Prostate gland (tissue), 2 donors: Measurements from ENCODE around the gene ACOX1. TPM values are rescaled to one million over a fixed set of nuclear protein-coding genes. Genes with fewer than 3 reads are reported as not detected.

ENCODE experiments used
- DNase-seq: peaks from one replicate; pipeline ENCODE4 v3.0.0-alpha.2; 2019; ENCODE audit warnings: low spot score
- H3K27ac ChIP-seq, 2 donors: fragments of 200-600 bp; sonication (generic); 2 replicates each; pipeline ENCODE4 v1.5.1; 2017 to 2019
- H3K27me3 ChIP-seq: fragments of 200-600 bp; sonication (generic); replicated peaks from 2 replicates; pipeline ENCODE4 v1.5.1; 2019; ENCODE audit not compliant: insufficient read depth
- H3K36me3 ChIP-seq, 2 donors: fragments of 200-600 bp; sonication (generic); 1 replicate in 1 of 2; 2 replicates in 1 of 2; pipeline versions ENCODE4 v1.5.1 to v1.8.1; 2017 to 2019
- H3K4me1 ChIP-seq: fragments of 200-600 bp; sonication (generic); replicated peaks from 2 replicates; pipeline ENCODE4 v1.5.1; 2019
- H3K4me3 ChIP-seq, 2 donors: fragments of 200-600 bp; sonication (generic); 2 replicates each; pipeline ENCODE4 v1.5.1; 2017 to 2019
- H3K9me3 ChIP-seq: fragments of 200-600 bp; sonication (generic); 2 replicates; pipeline ENCODE4 v1.5.1; 2017
- CTCF ChIP-seq, 4 experiments: fragments of 200-600 bp in 2 of 4; fragments of 450-650 bp in 2 of 4; sonication (generic) in 2 of 4; IDR thresholded peaks; 1 replicate in 3 of 4; 2 replicates in 1 of 4; pipeline ENCODE4 v1.5.1; 2016 to 2019; ENCODE audit warnings: antibody characterized with exemption in 4 of 4, mild to moderate bottlenecking in 2 of 4, moderate library complexity in 2 of 4
- POLR2A ChIP-seq: fragments of 450-650 bp; IDR thresholded peaks from one replicate; pipeline ENCODE4 v1.6.1; 2016; ENCODE audit warnings: antibody characterized with exemption, mild to moderate bottlenecking
- POLR2AphosphoS5 ChIP-seq: sonication (generic); formaldehyde crosslinking; IDR thresholded peaks from one replicate; pipeline ENCODE4 v1.6.1; 2017; ENCODE audit warnings: antibody characterized with exemption
- WGBS: methylation state at CpG from one replicate; pipeline ENCODE4 v1.1.5; 2018; 5-methylcytosine and 5-hydroxymethylcytosine counted together
- intact Hi-C: fragments of 100-400 bp; cut with DNase I; formaldehyde crosslinking; loops from one replicate; pipeline ENCODE4 v1.14.2; 2022
- total RNA-seq, 2 donors: library from RNA; depleted of rRNA; stranded (reverse); fragments of >200 nt; gene quantifications; one replicate each; pipeline ENCODE4 v1.1.0, GENCODE V29; 2016

Gene ACOX1
- total RNA-seq, 2 donors from 2014 or later: 75.5 to 79.0 TPM

GRCh38 chr17:75921596-75921995 lies 57.4 kb downstream of the ACOX1 start:
- DNase-seq: no peak
- Histone ChIP-seq H3K36me3 (no peaks in the 10 kb centered on the region), H3K4me3 (no peak overlapping the region), H3K27ac (no peak overlapping the region), H3K9me3 (no peaks in the 10 kb centered on the region), H3K4me1 (no peaks in the 10 kb centered on the region), H3K27me3 (no peaks in the 10 kb centered on the region)
- TF ChIP-seq POLR2AphosphoS5 (no peak), POLR2A (no peak), CTCF (IDR thresholded peaks at IDR 0.05) (no peak)
- intact Hi-C loops: no loop called here
- 90% methylated on average over 15 of the region's 15 CpGs for WGBS

GRCh38 chr17:75920045-75920560 lies 58.9 kb downstream of the ACOX1 start:
- 94% methylated on average over 11 of the region's 11 CpGs for WGBS
- intact Hi-C loops: no loop called here
- H3K27me3 ChIP-seq: no peaks in the 10 kb centered on the region
- no peak for DNase-seq
- no peaks in the 10 kb centered on the region for H3K4me1 ChIP-seq
- no peak overlapping the region for H3K27ac ChIP-seq
- H3K9me3 ChIP-seq: no peaks in the 10 kb centered on the region
- H3K4me3 ChIP-seq: no peak overlapping the region
- TF ChIP-seq POLR2A (no peak), POLR2AphosphoS5 (no peak), CTCF (IDR thresholded peaks at IDR 0.05) (no peak)
- no peaks in the 10 kb centered on the region for H3K36me3 ChIP-seq

- no peaks in the 10 kb centered on the region for H3K9me3 ChIP-seq
- intact Hi-C loops: no loop called here
- WGBS: 94% methylated on average over 22 of the region's 22 CpGs
- no peaks in the 10 kb centered on the region for H3K4me1 ChIP-seq
- H3K4me3 ChIP-seq: no peak overlapping the region
- H3K27ac ChIP-seq: no peak overlapping the region
- DNase-seq: no peak
- TF ChIP-seq POLR2A (no peak), POLR2AphosphoS5 (no peak), CTCF (IDR thresholded peaks at IDR 0.05) (no peak)
- no peaks in the 10 kb centered on the region for H3K27me3 ChIP-seq
- H3K36me3 ChIP-seq: no peaks in the 10 kb centered on the region
Measured at GRCh38 chr17:75919611-75920010, 59.4 kb downstream of the ACOX1 start.

- H3K27me3 ChIP-seq: no peaks in the 10 kb centered on the region
- WGBS: 95% methylated on average over 31 of the region's 31 CpGs
- H3K9me3 ChIP-seq: no peaks in the 10 kb centered on the region
- TF ChIP-seq POLR2A: no peak
- no peak for TF ChIP-seq CTCF (IDR thresholded peaks at IDR 0.05)
- TF ChIP-seq POLR2AphosphoS5: no peak
- no peak for DNase-seq
- no peaks in the 10 kb centered on the region for H3K36me3 ChIP-seq
- intact Hi-C loops: no loop called here
- no peak overlapping the region for H3K4me3 ChIP-seq
- H3K4me1 ChIP-seq: no peaks in the 10 kb centered on the region
- H3K27ac ChIP-seq: no peak overlapping the region
Measured at GRCh38 chr17:75917917-75918445, 61.0 kb downstream of the ACOX1 start.
